NT2/D1 (cell line): ENCODE results near the gene MYBPH.

Experiments
- SUZ12 ChIP-seq: IDR thresholded peaks from 2 replicates; pipeline ENCODE4 v1.6.1; 2011; ENCODE audit not compliant: insufficient read length, insufficient read depth; ENCODE audit errors: extremely low read depth
- YY1 ChIP-seq: IDR thresholded peaks from 2 replicates; pipeline ENCODE4 v1.6.1; 2011; ENCODE audit not compliant: insufficient read length, insufficient read depth
- ZNF274 ChIP-seq: IDR thresholded peaks from 2 replicates; pipeline ENCODE4 v1.6.1; 2011; ENCODE audit warnings: mild to moderate bottlenecking, low read depth, low read length

GRCh38 chr1:203188686-203189232 is 13.1 kb upstream of the MYBPH start:
- TF ChIP-seq ZNF274 (no peak), SUZ12 (no peak), YY1 (no peak)
